Pancreas (tissue), 10 donors: ENCODE results near the gene RERGL. TPM values are rescaled to one million over a fixed set of nuclear protein-coding genes. Genes with fewer than 3 reads are reported as not detected.
"Not testable (repeated sequence)": the region's sequence is repeated elsewhere in the genome, so short reads cannot be mapped to it uniquely, and the experiment has no call there.

ENCODE experiments used
- ATAC-seq, 4 donors: fragments of 200-7000 bp; cut with Tn5 transposase; one replicate each; pipeline versions ENCODE4 v1.8.0 to v1.9.1; 2020; ENCODE audit warnings: mild to moderate bottlenecking in 4 of 4, moderate library complexity in 4 of 4
- DNase-seq, 6 donors: peaks; one replicate each; pipeline ENCODE4 v3.0.0-alpha.2; 2020
- FAIRE-seq: peaks from 2 replicates; lab custom pipeline; 2012; peaks lifted over from hg19 to GRCh38; lab: Jason Lieb, UNC
- H3K27ac ChIP-seq, 4 donors: fragments of 200-600 bp; sonication (generic); 1 replicate in 3 of 4; 2 replicates in 1 of 4; pipeline versions ENCODE4 v1.5.0 to v1.8.0; 2020
- H3K27me3 ChIP-seq, 4 donors: fragments of 200-600 bp; one replicate each; pipeline ENCODE4 v1.8.0; 2021
- H3K36me3 ChIP-seq, 3 donors: fragments of 200-600 bp; sonication (generic) in 1 of 3; one replicate each; pipeline versions ENCODE4 v1.5.0 to v1.8.0; 2020 to 2021
- H3K4me1 ChIP-seq, 3 donors: fragments of 200-600 bp; one replicate each; pipeline ENCODE4 v1.8.0; 2021
- H3K4me3 ChIP-seq, 4 donors: fragments of 200-600 bp; sonication (generic) in 2 of 4; one replicate each; pipeline versions ENCODE4 v1.5.0 to v1.8.0; 2020 to 2021
- H3K9me3 ChIP-seq, 4 donors: fragments of 200-600 bp; one replicate each; pipeline ENCODE4 v1.8.0; 2021
- WGBS, 2 donors: extraction: QIAGEN DNeasy Blood & Tissue Kit; methylation state at CpG; one replicate each; pipeline ENCODE4 v1.1.7; 2013; 5-methylcytosine and 5-hydroxymethylcytosine counted together
- intact Hi-C, 3 donors: fragments of 100-400 bp; cut with DNase I; formaldehyde crosslinking; loops; one replicate each; pipeline versions ENCODE4 v1.11.1 to v1.14.2; 2022
- polyA plus RNA-seq, 2 donors: library from polyadenylated mRNA; stranded (reverse); fragments of 200-250 nt; gene quantifications; one replicate each; pipeline ENCODE4 v1.2.3, GENCODE V29; 2013
- total RNA-seq, 6 donors: library from RNA; stranded (reverse); fragmentation: NEBNext Ultra II Directional in 4 of 6; extraction: Animal tissue kit (Norgen Biotek cat#: 25700) in 4 of 6; gene quantifications; one replicate each; pipeline versions ENCODE4 v1.2.1 to v1.2.4, GENCODE V29; 2021 to 2023
- TF ChIP-seq, protein P1 (sequence below), 4 donors: fragments of 200-600 bp; sonication (generic) in 3 of 4; IDR thresholded peaks; one replicate each; pipeline versions ENCODE4 v1.5.0 to v1.8.0; 2021; ENCODE audit warnings: antibody characterized with exemption in 4 of 4
- donor health status: healthy with polysubstance abuse.
- donor health status: DM: no; HTN: no; CAD: no; lungs with moderate emphysema.
- donor health status: DM: no; HTN: no; CAD: no.
- donor health status: control.
- donor health status: control.
- donor health status: Bipolar disorder and iron deficiency.
- donor health status: DM: yes; HTN: yes; CAD: no.
- donor health status: DM: no; HTN: no; CAD: no.
- donor health status: DM: no; HTN: no; CAD: no.
- donor health status: DM: yes; HTN: yes; CAD: no.

RERGL gene
- total and polyA plus RNA-seq, 8 donors, result 0.37 to 7.7 (median 0.74) TPM; not detected in 1

DNA sequence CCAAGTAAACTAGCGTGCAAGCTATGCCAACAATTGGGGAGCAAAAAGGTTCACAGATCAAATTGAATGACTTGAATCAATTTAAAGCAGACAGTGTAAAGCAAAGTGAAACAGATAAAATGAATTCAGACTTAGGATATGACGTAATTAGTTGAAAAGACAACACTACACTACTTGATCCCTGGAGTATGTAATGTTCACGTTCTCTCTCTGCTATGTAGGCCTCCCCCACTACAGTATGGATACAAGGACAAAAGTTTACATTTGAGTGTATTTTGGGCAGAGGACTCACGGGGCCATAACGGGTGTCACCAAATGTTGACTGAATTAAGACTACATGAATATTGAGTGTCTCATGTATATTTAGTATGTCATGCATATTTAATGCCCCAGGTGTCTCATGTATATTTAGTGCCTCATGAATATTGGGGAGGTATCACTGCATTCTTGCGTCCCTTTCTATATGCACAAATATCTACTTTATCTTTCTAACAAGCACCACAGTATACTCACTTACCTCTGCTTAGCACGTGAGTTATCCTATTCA lies 44.5 kb downstream of the RERGL start:
- H3K36me3 ChIP-seq, result no peaks in the 10 kb centered on the region
- ATAC-seq (no peak), DNase-seq (no peak), FAIRE-seq (no peak)
- TF ChIP-seq, protein P1, sequence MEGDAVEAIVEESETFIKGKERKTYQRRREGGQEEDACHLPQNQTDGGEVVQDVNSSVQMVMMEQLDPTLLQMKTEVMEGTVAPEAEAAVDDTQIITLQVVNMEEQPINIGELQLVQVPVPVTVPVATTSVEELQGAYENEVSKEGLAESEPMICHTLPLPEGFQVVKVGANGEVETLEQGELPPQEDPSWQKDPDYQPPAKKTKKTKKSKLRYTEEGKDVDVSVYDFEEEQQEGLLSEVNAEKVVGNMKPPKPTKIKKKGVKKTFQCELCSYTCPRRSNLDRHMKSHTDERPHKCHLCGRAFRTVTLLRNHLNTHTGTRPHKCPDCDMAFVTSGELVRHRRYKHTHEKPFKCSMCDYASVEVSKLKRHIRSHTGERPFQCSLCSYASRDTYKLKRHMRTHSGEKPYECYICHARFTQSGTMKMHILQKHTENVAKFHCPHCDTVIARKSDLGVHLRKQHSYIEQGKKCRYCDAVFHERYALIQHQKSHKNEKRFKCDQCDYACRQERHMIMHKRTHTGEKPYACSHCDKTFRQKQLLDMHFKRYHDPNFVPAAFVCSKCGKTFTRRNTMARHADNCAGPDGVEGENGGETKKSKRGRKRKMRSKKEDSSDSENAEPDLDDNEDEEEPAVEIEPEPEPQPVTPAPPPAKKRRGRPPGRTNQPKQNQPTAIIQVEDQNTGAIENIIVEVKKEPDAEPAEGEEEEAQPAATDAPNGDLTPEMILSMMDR (IDR thresholded peaks at IDR 0.05), result no peak
- no peak overlapping the region for H3K4me3 ChIP-seq
- no peak overlapping the region for H3K27ac ChIP-seq
- WGBS, 2 donors, result 64 to 78% methylated on average over 7 of the region's 7 CpGs
- H3K27me3 ChIP-seq, result no peaks in the 10 kb centered on the region
- intact Hi-C loops, result no loop called here
- H3K9me3 ChIP-seq, result no peaks in the 10 kb centered on the region
- H3K4me1 ChIP-seq, result no peaks in the 10 kb centered on the region

DNA sequence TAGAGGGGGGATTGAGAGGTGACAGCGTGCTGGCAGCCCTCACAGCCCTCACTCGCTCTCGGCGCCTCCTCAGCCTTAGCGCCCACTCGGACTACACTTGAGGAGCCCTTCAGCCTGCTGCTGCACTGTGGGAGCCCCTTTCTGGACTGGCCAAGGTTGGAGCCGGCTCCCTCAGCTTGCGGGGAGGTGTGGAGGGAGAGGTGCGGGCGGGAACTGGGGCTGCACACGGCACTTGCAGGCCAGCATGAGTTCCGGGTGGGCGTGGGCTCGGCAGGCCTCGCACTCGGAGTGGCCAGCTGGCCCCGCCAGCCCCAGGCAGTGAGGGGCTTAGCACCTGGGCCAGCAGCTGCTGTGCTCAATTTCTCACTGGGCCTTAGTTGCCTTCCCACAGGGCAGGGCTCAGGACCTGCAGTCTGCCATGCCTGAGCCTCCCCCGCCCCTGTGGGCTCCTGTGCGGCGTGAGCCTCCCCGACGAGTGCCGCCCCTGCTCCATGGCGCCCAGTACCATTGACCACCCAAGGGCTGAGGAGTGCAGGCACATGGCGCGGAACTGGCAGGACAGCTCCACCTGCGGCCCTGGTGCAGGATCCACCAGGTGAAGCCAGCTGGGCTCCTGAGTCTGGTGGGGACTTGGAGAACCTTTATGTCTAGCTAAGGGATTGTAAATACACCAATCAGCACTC lies 49.8 kb downstream of the RERGL start:
- H3K9me3 ChIP-seq, H3K4me1 ChIP-seq, intact Hi-C loops, H3K36me3 ChIP-seq, H3K27ac ChIP-seq, FAIRE-seq, H3K4me3 ChIP-seq, H3K27me3 ChIP-seq, ATAC-seq: not testable (repeated sequence)
- DNase-seq, result peak in 2 of 6 donors; percentile 17 to 49
- 82 to 90% methylated on average over 23 to 27 of the region's 27 CpGs for WGBS, 2 donors

Other genes with a start within 250 kb of the RERGL start
- gene PIK3C2G, start 171.3 kb upstream of the RERGL start, total RNA-seq, result 1 to 10 TPM in 4 of 6 donors, under 1 TPM in 2; 0.60 to 3.2 (median 1.6) TPM
- gene PIK3C2G, start 171.3 kb upstream of the RERGL start, polyA plus RNA-seq, result 1 to 10 TPM; 1.5 to 1.6 TPM